NB4 (cell line): ENCODE data around the gene FZR1.
A peak's percentile ranks its signal among the peaks of the same experiment; 100 is the strongest.
"Not testable (repeated sequence)": the region's sequence is repeated elsewhere in the genome, so short reads cannot be mapped to it uniquely, and the experiment has no call there.

Experiments
- DNase-seq: peaks from one replicate; pipeline ENCODE4 v3.0.0; 2010; ENCODE audit warnings: low read depth
- H3K4me3 ChIP-seq: one replicate; pipeline ENCODE4 v1.5.1; 2011; ENCODE audit warnings: mild to moderate bottlenecking, low read depth, low read length, moderate library complexity
- MYC ChIP-seq: IDR thresholded peaks from 2 replicates; pipeline ENCODE4 v1.6.1; 2011; ENCODE audit warnings: low read depth, low read length
- POLR2A ChIP-seq: IDR thresholded peaks from 2 replicates; pipeline ENCODE4 v1.6.1; 2011; ENCODE audit warnings: mild to moderate bottlenecking; ENCODE audit not compliant: insufficient read length; ENCODE audit errors: extremely low read depth
- TF ChIP-seq, protein P1 (sequence below): IDR thresholded peaks from one replicate; pipeline ENCODE4 v1.5.1; 2012; ENCODE audit warnings: low read depth, low read length
- TF ChIP-seq, protein P2 (sequence below): IDR thresholded peaks from 2 replicates; pipeline ENCODE4 v1.6.1; 2011; ENCODE audit warnings: low read depth, low read length

The FZR1 gene

DNA sequence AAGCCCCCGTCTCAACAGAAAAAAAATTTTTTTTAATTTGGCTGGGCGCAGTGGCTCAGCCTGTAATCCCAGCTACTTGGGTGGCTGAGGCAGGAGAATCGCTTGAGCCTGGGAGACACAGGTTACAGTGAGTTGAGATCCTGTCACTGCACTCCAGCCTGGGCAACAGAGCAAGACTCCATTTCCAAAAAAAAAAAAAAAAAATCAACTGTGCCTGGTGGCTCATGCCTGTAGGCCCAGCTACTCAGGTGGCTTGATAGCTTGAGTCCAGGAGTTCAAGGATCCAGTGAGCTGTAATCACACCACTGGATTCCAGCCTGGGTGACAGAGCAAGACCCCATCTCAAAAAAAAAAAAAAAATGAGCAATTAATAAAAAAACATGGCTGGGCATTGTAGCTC is 4.3 kb upstream of the FZR1 start:
- TF ChIP-seq, protein P1, sequence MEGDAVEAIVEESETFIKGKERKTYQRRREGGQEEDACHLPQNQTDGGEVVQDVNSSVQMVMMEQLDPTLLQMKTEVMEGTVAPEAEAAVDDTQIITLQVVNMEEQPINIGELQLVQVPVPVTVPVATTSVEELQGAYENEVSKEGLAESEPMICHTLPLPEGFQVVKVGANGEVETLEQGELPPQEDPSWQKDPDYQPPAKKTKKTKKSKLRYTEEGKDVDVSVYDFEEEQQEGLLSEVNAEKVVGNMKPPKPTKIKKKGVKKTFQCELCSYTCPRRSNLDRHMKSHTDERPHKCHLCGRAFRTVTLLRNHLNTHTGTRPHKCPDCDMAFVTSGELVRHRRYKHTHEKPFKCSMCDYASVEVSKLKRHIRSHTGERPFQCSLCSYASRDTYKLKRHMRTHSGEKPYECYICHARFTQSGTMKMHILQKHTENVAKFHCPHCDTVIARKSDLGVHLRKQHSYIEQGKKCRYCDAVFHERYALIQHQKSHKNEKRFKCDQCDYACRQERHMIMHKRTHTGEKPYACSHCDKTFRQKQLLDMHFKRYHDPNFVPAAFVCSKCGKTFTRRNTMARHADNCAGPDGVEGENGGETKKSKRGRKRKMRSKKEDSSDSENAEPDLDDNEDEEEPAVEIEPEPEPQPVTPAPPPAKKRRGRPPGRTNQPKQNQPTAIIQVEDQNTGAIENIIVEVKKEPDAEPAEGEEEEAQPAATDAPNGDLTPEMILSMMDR = no peak
- TF ChIP-seq, protein P2, sequence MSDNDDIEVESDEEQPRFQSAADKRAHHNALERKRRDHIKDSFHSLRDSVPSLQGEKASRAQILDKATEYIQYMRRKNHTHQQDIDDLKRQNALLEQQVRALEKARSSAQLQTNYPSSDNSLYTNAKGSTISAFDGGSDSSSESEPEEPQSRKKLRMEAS = no peak
- DNase-seq = no peak
- H3K4me3 ChIP-seq = no peak overlapping the region

DNA sequence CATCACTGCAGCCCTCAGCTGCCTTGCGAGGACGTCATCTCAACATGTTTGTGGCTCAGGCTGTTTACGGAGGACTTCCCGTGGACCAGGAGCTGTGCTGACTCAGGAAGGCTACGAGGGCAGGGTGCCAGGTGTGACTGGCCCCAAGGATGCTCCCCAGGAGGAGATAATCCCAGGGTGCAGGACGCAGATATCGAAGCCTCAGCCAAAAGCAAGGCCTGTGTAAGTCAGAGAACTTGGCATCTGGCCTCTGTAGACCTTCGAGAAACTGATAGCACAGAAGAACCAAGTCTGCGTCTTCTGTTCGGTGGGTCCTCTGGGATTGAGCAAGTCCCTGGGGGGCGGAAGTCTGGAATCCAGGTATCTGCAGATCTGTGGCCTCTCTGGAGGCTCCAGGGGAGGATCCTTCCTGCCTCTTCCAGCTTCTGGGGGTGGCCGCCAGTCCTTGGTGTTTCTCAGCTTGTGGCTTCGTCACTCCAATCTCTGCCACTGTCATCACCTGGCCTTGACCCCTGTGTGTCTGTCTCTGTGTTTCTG is 3.0 kb upstream of the FZR1 start:
- TF ChIP-seq, protein P1 = no peak
- no peak overlapping the region for H3K4me3 ChIP-seq
- no peak for DNase-seq

DNA sequence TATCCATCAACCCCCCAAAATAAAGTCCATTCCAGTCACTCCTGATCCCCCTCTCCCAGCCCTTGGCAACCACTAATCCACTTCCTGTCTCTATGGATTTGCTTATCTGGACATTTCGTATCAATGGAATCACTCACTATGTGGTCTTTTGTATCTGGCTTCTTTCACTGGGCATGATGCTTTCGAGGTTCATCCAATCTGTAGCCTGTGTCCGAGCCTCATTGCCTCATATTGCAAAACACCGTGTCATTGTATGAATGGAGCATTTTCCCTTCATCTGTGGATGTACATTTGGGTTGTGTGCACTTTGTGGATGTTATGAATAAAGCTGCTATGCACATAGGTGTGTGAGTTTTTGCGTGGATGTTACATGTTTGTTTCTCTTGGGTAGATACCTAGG is 1.4 kb upstream of the FZR1 start:
- H3K4me3 ChIP-seq = no peak overlapping the region
- TF ChIP-seq POLR2A = no peak
- TF ChIP-seq, protein P1 = no peak
- TF ChIP-seq MYC = no peak
- TF ChIP-seq, protein P2 = no peak
- DNase-seq = peak; percentile 21

DNA sequence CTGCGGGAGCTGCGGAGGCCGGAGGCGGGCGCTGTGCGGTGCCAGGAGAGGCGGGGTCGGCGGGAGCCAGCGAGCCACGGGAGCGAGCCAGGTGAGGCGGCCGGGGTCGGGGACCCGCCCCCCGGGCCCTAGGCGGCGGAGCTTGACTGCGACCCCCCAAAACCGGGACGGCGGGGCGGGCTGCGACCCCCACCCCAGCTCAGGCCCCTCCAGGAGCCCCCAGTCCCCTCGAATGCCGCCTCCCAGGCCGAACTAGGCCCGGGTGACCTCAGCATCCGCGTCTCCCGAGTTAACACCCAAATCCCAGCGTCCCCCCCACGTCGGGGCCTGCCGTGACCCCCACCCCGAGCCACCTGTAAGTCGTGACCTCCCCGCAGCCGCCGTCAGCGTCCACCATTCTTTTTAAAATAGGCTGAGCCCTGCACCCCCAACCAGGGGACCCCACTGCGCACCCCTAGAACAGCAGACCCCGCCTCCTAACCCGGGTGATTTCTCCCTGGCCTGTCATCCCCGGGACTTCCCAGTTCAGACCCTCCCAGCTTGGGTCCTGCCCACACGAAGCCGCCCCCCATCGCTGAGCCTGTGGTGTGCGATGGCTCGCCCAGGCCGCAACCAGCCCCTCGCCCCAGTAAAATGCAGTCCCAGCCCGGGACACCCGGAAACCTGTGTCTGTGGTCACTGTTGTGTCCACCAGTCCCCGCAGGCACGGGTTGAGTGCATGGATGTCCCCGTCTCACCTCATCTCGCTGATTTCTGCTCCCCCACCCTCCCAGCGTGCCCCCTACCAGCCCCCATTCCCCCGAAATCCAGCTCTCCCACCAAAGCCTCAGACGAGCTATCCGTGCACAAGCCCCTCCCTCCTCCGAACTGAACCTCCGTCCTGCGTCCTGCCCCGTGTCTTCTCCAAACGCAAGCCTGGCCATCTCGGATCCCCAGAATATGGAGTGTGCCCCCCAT is 551 bp downstream of the FZR1 start:
- TF ChIP-seq MYC (no peak), POLR2A (no peak)
- TF ChIP-seq, protein P1 = no peak
- TF ChIP-seq, protein P2 = no peak
- peak overlapping the region; percentile 62 for H3K4me3 ChIP-seq
- peak; percentile 39 for DNase-seq

DNA sequence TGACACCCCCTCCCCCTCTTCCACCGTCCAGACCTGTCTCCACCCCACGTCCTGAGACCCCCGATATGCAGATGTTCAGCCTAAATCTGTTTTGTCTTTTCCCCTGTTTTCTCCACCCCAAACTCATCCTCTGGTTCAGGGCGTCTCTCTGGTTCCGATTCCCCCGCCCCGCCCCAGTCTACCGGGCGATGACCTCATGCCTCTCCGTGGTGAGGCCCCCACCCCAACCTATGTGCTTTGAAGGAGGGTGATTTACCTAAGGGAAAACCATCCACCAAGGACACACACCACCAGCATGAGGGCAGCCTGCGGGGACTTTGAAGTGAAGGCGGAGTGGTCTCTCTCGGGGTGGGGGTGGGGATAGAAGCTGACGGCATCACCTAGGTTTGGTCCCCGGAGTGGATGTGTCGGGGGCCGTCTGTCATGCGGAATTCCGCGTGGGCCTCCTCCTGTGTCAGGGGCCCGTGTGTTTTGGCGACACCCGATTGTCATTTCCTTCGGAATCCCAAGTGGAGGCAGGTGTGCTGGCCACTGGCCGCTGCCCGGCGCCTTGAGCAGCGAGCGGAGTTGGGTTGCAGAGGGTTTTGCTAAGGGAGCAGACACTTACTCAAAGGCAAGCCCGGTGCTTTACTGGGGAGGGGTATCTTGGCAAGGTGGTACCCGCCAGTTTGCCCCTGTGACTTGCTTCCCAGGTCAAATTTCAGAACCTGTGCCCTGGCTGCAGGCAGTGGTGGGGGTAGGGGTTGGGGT is 1.4 kb downstream of the FZR1 start:
- no peak for DNase-seq
- H3K4me3 ChIP-seq = peak overlapping the region; percentile 62
- TF ChIP-seq MYC = no peak
- TF ChIP-seq, protein P2 = no peak

DNA sequence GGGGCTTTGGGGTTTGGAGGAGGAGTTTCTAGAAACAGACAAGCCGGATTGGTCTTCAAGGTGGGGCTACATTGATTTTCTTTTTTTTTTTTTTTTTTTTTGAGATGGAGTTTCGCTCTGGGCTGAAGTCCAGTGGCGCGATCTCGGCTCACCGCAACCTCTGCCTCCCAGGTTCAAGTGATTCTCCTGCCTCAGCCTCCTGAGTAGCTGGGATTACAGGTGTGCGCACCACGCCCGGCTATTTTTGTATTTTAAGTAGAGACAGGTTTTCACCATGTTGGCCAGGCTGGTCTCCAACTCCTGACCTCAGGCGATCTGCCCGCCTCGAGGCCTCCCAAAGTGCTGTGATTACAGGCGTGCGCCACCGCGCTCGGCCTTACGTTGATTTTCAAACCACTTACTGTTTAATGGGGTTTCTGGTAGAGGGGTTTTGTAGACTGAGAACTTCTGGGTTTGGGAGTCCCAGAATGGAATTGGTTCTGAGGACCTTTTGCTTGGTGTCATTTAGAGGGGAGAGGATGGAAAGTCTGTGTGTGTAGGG is 2.1 kb downstream of the FZR1 start:
- H3K4me3 ChIP-seq, DNase-seq: not testable (repeated sequence)
